ENCODE results near the gene STAC2.

The STAC2 gene

DNA sequence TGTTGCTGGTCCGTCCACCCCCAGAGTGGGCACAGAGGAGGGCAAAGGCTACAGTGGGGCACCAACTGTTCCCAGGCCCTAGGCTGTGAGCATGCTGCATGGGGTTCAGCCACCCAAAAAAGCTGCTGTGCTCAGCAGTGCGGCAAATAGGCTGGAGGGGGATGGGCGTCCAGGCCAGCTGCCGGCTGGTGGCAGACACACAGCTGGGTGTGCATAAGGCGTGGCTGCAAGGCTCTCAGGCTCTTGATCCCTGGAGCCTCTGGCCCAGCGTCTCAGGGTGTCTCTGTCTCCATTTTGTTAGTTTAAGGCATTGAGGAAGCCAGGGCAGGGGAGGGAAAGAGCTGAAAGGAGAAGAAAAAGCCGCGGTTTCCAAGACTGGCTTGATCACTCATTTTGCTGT, 16.9 kb downstream of the STAC2 start:
- no peak for TF ChIP-seq CTCF (IDR thresholded peaks at IDR 0.05; ENCODE audit: low read depth, low read length)
- no peak overlapping the region for H3K4me3 ChIP-seq (ENCODE audit: low read depth, low read length)

GRCh38 chr17:39208136-39208535, 17.6 kb downstream of the STAC2 start:
- H3K4me3 ChIP-seq (ENCODE audit: low read depth, low read length) = no peak overlapping the region
- no peak for TF ChIP-seq CTCF (IDR thresholded peaks at IDR 0.05; ENCODE audit: low read depth, low read length)

DNA sequence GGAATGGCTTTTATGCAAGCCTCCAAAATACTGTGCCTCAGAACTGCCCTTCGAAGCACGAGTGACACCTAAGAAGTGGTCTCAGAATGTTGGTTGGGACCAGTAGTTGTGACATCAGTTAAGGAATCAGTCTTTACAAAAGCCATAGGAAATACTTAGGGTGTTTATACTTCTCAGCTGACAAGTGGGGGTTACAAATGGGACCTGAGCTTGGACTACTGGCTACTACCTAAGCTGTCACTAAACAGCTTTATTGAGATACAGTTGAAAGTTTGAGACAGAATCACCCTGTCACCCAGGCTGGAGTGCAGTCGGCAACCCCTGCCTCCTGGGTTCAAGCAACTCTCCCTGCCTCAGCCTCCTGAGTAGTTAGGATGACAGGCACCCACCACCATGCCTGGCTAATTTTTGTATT, 20.6 kb downstream of the STAC2 start:
- H3K4me3 ChIP-seq (ENCODE audit: low read depth, low read length) = no peak overlapping the region
- no peak for TF ChIP-seq CTCF (IDR thresholded peaks at IDR 0.05; ENCODE audit: low read depth, low read length)

DNA sequence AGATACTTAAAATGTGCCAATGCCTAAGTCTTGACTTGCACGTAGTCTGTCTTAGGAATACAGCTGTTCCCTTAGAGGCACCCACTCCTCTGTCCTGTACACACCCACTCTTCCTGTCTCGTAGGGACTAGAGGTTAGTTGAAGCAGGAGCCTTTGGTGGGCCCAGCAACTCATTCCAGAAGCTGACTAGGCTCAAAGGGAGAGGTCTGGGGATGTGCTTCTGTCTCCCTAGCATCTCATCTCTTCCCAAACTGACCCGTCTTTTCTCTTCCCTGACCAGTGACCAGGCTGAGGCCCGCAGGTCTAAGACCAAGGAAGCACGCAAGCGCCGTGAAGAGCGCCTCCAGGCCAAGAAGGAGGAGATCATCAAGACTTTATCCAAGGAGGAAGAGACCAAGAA, 21.5 kb downstream of the STAC2 start:
- no peak overlapping the region for H3K4me3 ChIP-seq (ENCODE audit: low read depth, low read length)
- no peak for TF ChIP-seq CTCF (IDR thresholded peaks at IDR 0.05; ENCODE audit: low read depth, low read length)

DNA sequence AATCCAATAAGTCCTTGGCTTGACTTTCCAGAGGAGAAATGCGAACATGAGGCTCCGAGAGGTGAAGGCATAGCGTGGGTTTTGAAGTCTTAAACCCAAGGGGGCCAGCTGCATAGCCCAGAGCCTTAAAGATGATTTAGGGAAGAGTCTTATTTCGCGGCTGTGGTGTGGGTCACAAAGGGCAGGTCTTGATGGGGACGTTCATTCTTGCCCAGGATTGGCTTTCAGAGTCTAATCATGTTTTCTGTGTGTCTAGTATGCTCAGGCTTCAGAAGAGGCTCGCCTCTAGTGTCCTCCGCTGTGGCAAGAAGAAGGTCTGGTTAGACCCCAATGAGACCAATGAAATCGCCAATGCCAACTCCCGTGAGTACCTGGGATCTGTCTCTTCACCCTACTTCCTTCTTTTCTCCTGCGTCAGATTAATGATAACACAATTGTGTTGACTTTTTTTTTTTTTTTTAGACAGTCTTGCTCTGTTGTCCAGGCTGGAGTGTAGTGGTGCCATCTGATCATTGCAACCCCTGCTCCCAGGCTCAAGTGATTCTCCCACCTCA, 24.7 kb downstream of the STAC2 start:
- peak overlapping the region; percentile 97 for H3K4me3 ChIP-seq (ENCODE audit: low read depth, low read length)
- TF ChIP-seq CTCF (IDR thresholded peaks at IDR 0.05; ENCODE audit: low read depth, low read length) = no peak

DNA sequence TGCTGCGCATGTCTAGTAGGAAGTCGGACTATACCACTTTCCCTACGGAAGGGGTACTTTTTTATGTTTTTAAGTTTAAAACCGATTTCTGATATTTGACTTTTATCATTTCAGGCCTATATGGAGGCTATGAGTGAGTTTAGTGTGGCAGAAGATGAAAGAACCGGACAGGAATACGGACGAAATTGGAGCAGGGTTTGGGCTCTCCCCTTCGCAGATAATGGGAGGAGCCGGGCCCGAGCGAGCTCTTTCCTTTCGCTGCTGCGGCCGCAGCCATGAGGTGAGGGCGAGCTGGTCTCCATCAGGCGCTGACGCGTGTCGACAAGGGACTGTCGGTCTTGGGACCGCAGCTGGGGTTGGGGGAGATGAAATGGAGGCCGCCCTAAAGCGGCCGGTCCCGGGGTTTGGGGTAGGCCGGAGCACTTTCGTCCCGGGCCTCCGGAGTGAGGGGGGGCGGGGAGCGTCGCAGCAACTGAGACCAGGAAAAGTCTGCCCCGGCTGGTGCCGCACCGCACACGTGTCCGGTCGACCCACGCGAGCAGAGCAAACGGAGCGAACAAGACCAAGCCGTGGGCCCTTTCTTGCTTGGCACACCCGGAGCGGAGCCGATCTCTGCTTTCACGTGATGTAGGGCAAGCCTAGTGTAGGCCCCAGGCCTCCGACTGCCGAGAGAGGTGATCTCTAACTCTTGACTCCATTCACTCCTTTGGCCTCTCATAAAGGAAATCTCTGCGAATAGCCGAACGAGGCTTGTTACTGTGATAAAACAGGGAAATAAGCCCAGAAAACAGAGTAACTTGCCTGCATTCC, 25.5 kb downstream of the STAC2 start, which contains the start of gene RPL19:
Gene RPL19 (plus strand): TSS at position 214 of the 810 bp plus-strand sequence. CDS start 62 bp downstream, at position 276.
- peak within 1 kb of the TSS; percentile 97 for H3K4me3 ChIP-seq (ENCODE audit: low read depth, low read length)
- TF ChIP-seq CTCF (IDR thresholded peaks at IDR 0.05; ENCODE audit: low read depth, low read length) = no peak

GRCh38 chr17:39199820-39200069, 26.0 kb downstream of the STAC2 start:
- H3K4me3 ChIP-seq (ENCODE audit: low read depth, low read length) = peak overlapping the region; percentile 97
- no peak for TF ChIP-seq CTCF (IDR thresholded peaks at IDR 0.05; ENCODE audit: low read depth, low read length)

All from WI38 (cell line).